OCI-LY3 (cell line): Measurements from ENCODE around the gene IVD.

ENCODE experiments used
- EZH2phosphoT487 ChIP-seq: fragments of 200-600 bp; shearing (Covaris generic); IDR thresholded peaks from 2 replicates; pipeline ENCODE4 v1.6.1; 2018; ENCODE audit warnings: antibody characterized with exemption, mixed run types, low read depth
- TF ChIP-seq, protein P1 (sequence below): fragments of 200-600, 300-600 bp; sonication (generic); IDR thresholded peaks from 2 replicates; pipeline ENCODE4 v1.5.1; 2014; ENCODE audit warnings: antibody characterized with exemption, low read length, low read depth

DNA sequence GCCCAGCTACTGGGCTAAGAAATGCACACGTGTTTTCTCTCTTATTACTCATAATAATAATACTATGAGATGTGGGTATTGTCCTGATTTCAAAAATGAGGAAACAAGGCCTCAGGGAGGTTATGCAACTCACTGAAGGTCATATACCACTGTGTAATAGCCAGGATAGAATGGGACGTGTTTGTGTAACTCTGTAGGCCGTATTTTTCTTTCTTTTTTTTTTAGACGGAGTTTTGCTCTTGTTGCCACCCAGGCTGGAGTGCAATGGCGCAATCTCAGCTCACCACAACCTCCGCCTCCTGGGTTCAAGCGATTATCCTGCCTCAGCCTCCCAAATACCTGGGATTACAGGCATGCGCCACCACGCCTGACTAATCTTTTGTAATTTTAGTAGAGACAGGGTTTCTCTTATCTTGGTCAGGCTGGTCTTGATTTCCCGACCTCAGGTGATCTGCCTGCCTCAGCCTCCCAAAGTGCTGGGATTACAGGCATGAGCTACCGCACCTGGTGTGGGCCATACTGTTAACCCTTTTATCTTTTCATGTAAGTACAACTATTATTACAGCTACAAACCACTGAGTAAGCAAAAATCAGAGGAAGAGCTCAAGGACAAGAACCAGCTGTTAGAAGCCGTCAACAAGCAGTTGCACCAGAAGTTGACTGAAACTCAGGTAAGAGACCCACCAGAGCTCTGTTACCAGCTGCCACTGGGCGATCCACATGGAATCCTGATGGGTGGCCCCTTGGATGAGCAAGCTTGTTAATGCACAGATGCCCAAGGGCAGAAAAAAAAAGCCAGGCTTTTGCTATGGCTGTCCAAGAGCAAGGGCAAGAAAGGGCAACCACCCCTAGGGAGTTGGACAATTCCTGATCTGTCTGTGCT, 16.4 kb upstream of the IVD start:
- TF ChIP-seq, protein P1, sequence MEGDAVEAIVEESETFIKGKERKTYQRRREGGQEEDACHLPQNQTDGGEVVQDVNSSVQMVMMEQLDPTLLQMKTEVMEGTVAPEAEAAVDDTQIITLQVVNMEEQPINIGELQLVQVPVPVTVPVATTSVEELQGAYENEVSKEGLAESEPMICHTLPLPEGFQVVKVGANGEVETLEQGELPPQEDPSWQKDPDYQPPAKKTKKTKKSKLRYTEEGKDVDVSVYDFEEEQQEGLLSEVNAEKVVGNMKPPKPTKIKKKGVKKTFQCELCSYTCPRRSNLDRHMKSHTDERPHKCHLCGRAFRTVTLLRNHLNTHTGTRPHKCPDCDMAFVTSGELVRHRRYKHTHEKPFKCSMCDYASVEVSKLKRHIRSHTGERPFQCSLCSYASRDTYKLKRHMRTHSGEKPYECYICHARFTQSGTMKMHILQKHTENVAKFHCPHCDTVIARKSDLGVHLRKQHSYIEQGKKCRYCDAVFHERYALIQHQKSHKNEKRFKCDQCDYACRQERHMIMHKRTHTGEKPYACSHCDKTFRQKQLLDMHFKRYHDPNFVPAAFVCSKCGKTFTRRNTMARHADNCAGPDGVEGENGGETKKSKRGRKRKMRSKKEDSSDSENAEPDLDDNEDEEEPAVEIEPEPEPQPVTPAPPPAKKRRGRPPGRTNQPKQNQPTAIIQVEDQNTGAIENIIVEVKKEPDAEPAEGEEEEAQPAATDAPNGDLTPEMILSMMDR: no peak
- TF ChIP-seq EZH2phosphoT487: no peak
